K562 (cell line): ENCODE data around the gene TANC1. TPM values are rescaled to one million over a fixed set of nuclear protein-coding genes. Genes with fewer than 3 reads are reported as not detected.

Source experiments
- ATAC-seq: fragments of 200-7000 bp; cut with Tn5 transposase; 3 replicates; pipeline ENCODE4 v1.9.1; 2020; ENCODE audit warnings: moderate library complexity
- BruUV-seq: library from RNA; stranded (reverse); fragments of 400-500 nt; replicated peaks from 2 replicates; lab custom pipeline; 2021; lab: Mats Ljungman, UMichigan
- CTCF ChIA-PET: fragments of 300-600 bp; formaldehyde crosslinking; extraction: SDS; loops from one replicate; lab custom pipeline; 2021; ENCODE audit warnings: low intra/inter-chr PET ratio; lab: Yijun Ruan, JAX
- POLR2A ChIA-PET: fragments of 300-600, 350-650 bp; sonication (Branson Sonifier 250); formaldehyde crosslinking; extraction: SDS; loops from one replicate; lab custom pipeline; 2021; ENCODE audit warnings: antibody characterized with exemption, inconsistent platforms; lab: Yijun Ruan, JAX
- DNase-seq, 4 experiments: peaks; one replicate each; pipeline versions ENCODE4 v3.0.0 to v3.0.0-alpha.2; 2011 to 2018; ENCODE audit warnings: low spot score in 3 of 4, mixed read lengths in 3 of 4; ENCODE audit errors: extremely low read depth in 1 of 4
- FAIRE-seq: peaks from 2 replicates; lab custom pipeline; 2011; peaks lifted over from hg19 to GRCh38; lab: Jason Lieb, UNC
- H2AFZ ChIP-seq: 2 replicates; pipeline ENCODE4 v1.6.0; 2011; ENCODE audit warnings: low read depth, low read length, control low read depth, inconsistent platforms
- H3K27ac ChIP-seq: fragments of 200-600 bp; 3 replicates; pipeline ENCODE4 v1.8.0; 2011; ENCODE audit warnings: low read depth, mild to moderate bottlenecking, control low read depth, inconsistent platforms, low read length, moderate library complexity, mixed read lengths; ENCODE audit errors: extremely low read depth
- H3K27me3 ChIP-seq, 2 experiments: fragments of 300-600 bp in 1 of 2; 2 replicates in 1 of 2; 3 replicates in 1 of 2; pipeline versions ENCODE4 v1.6.0 to v1.8.0; 2011; ENCODE audit warnings: inconsistent platforms in 2 of 2, low read length in 2 of 2, mild to moderate bottlenecking in 1 of 2, mixed read lengths in 1 of 2, moderate library complexity in 1 of 2; ENCODE audit not compliant: control insufficient read depth in 2 of 2, insufficient read depth in 2 of 2
- H3K36me3 ChIP-seq: fragments of 300-600 bp; 3 replicates; pipeline ENCODE4 v1.8.0; 2011; ENCODE audit warnings: mild to moderate bottlenecking, low read length, inconsistent platforms; ENCODE audit not compliant: control insufficient read depth, insufficient read depth
- H3K4me1 ChIP-seq, 2 experiments: fragments of 200-600 bp in 1 of 2; replicated peaks in 1 of 2; 2 replicates in 1 of 2; 3 replicates in 1 of 2; pipeline versions ENCODE4 v1.5.1 to v1.8.0; 2011; ENCODE audit warnings: inconsistent platforms in 2 of 2, low read length in 2 of 2, mild to moderate bottlenecking in 1 of 2, mixed read lengths in 1 of 2, moderate library complexity in 1 of 2; ENCODE audit not compliant: control insufficient read depth in 2 of 2, insufficient read depth in 2 of 2
- H3K4me2 ChIP-seq: 2 replicates; pipeline ENCODE4 v1.6.1; 2011; ENCODE audit warnings: low read length, control low read depth, inconsistent platforms, mixed read lengths; ENCODE audit not compliant: insufficient read depth
- H3K4me3 ChIP-seq: fragments of 200-600 bp; sonication (generic), shearing (Covaris generic); 2 replicates; pipeline ENCODE4 v1.5.1; 2016; ENCODE audit warnings: control low read depth, inconsistent platforms
- H3K79me2 ChIP-seq: fragments of 200-600 bp; 3 replicates; pipeline ENCODE4 v1.8.0; 2011; ENCODE audit warnings: low read length, inconsistent platforms; ENCODE audit not compliant: control insufficient read depth, insufficient read depth
- H3K9ac ChIP-seq, 2 experiments: 2 replicates each; pipeline versions ENCODE4 v1.6.0 to v1.6.1; 2011; ENCODE audit warnings: low read depth in 2 of 2, low read length in 2 of 2, control low read depth in 1 of 2, inconsistent platforms in 1 of 2, mild to moderate bottlenecking in 1 of 2, mixed read lengths in 1 of 2; ENCODE audit not compliant: insufficient read depth in 1 of 2
- H3K9me1 ChIP-seq: one replicate; pipeline ENCODE4 v1.6.0; 2011; ENCODE audit warnings: inconsistent platforms, mild to moderate bottlenecking, low read length, moderate library complexity; ENCODE audit not compliant: control insufficient read depth, insufficient read depth
- H3K9me3 ChIP-seq: replicated peaks from 2 replicates; pipeline ENCODE4 v1.5.1; 2011; ENCODE audit warnings: low read depth, low read length, inconsistent platforms; ENCODE audit not compliant: control insufficient read depth, insufficient read depth
- H4K20me1 ChIP-seq: replicated peaks from 2 replicates; pipeline ENCODE4 v1.6.1; 2011; ENCODE audit warnings: low read length, inconsistent platforms, mixed read lengths; ENCODE audit not compliant: control insufficient read depth, insufficient read depth
- ATF3 ChIP-seq, 2 experiments: fragments of 450-650 bp in 1 of 2; sonication (generic) in 1 of 2; formaldehyde crosslinking in 1 of 2; IDR thresholded peaks in 1 of 2; conservative IDR thresholded peaks in 1 of 2; 2 replicates each; pipeline versions ENCODE4 v1.6.1 to v1.8.1; 2016 to 2023; ENCODE audit warnings: mild to moderate bottlenecking in 2 of 2, moderate library complexity in 2 of 2, inconsistent platforms in 1 of 2, missing genetic modification reagents in 1 of 2
- BHLHE40 ChIP-seq: IDR thresholded peaks from 2 replicates; pipeline ENCODE4 v1.6.1; 2011; ENCODE audit warnings: low read length, improper control_type of control experiment
- CBX8 ChIP-seq: fragments of 200-600 bp; sonication (generic); IDR thresholded peaks from 2 replicates; pipeline ENCODE4 v1.6.1; 2012; ENCODE audit warnings: borderline replicate concordance, mixed run types, low read depth, mild to moderate bottlenecking, moderate library complexity, mixed read lengths, low read length, control low read depth, inconsistent platforms; ENCODE audit not compliant: poor library complexity, severe bottlenecking; ENCODE audit errors: extremely low read depth
- CEBPB ChIP-seq: fragments of 450-650 bp; IDR thresholded peaks from 2 replicates; pipeline ENCODE4 v1.6.1; 2016; ENCODE audit warnings: missing genetic modification characterization, missing compliant biosample characterization
- CEBPG ChIP-seq, 3 experiments: fragments of 200-800 bp in 1 of 3; sonication (Bioruptor generic) in 1 of 3; sonication (generic) in 1 of 3; formaldehyde crosslinking in 1 of 3; IDR thresholded peaks in 2 of 3; conservative IDR thresholded peaks in 1 of 3; 2 replicates each; pipeline versions ENCODE4 v1.6.1 to v1.8.0; 2016 to 2022; ENCODE audit warnings: missing compliant biosample characterization in 2 of 3, missing genetic modification characterization in 2 of 3, mild to moderate bottlenecking in 1 of 3, missing genetic modification reagents in 1 of 3
- KDM4B ChIP-seq, 2 experiments: fragments of 450-650 bp in 1 of 2; sonication (generic) in 1 of 2; IDR thresholded peaks; 2 replicates each; pipeline ENCODE4 v1.6.1; 2016 to 2017; ENCODE audit warnings: borderline replicate concordance in 2 of 2, antibody characterized with exemption in 1 of 2, low read depth in 1 of 2, mild to moderate bottlenecking in 1 of 2
- MAFK ChIP-seq: IDR thresholded peaks from 2 replicates; pipeline ENCODE4 v1.6.1; 2011; ENCODE audit warnings: low read length, improper control_type of control experiment
- WGBS: fragments of 100-300 bp; shearing (Covaris generic); methylation state at CpG from one replicate; pipeline ENCODE4 v1.1.6; 2016; ENCODE audit warnings: low coverage, mixed read lengths; ENCODE audit not compliant: insufficient coverage; ENCODE audit errors: missing lambda C conversion rate; 5-methylcytosine and 5-hydroxymethylcytosine counted together
- in situ Hi-C: fragments of 300-500 bp; cut with MboI; formaldehyde crosslinking; loops from 4 replicates; pipeline ENCODE4 v1.15.0; 2018; ENCODE audit warnings: inconsistent platforms, mixed read lengths
- intact Hi-C: fragments of 100-400 bp; cut with micrococcal nuclease; formaldehyde crosslinking; loops from 2 replicates; pipeline ENCODE4 v1.14.2; 2022
- polyA plus RNA-seq, 8 experiments: library from polyadenylated mRNA; depleted of rRNA in 4 of 8; stranded (reverse) in 5 of 8; unstranded in 3 of 8; fragments of >200 nt; fragmentation: Nextera tagmentation in 2 of 8; fragmentation: Illumina TruSeq in 1 of 8; extraction: Ambion mirVana in 2 of 8; extraction: Trizol in 1 of 8; gene quantifications; 2 replicates each; pipeline versions ENCODE4 v1.2.1 to v1.2.3, GENCODE V29; 2011 to 2014; ENCODE audit warnings: inconsistent platforms in 1 of 8, missing spikeins in 1 of 8
- total RNA-seq, 7 experiments: library from RNA; depleted of rRNA in 6 of 7; stranded (reverse); fragments of >200 nt in 6 of 7; fragmentation: Illumina TruSeq in 2 of 7; extraction: Trizol in 2 of 7; gene quantifications; 2 replicates each; pipeline versions ENCODE4 v1.2.1 to v1.2.3, GENCODE V29; 2011 to 2021; ENCODE audit warnings: low replicate concordance in 1 of 7
- TF ChIP-seq, protein P1 (sequence below): fragments of 450-650 bp; IDR thresholded peaks from 2 replicates; pipeline ENCODE4 v1.7.0; 2016; ENCODE audit warnings: borderline replicate concordance
- TF ChIP-seq, protein P2 (sequence below): fragments of 450-650 bp; IDR thresholded peaks from 2 replicates; pipeline ENCODE4 v1.6.1; 2016

TANC1 gene
- total and polyA plus RNA-seq, 9 of the 15 experiments (the other 6 are each of a cell fraction or from before 2014, with no cell fraction given) = under 0.01 to 0.20 (median 0.07) TPM; not detected in 1

DNA sequence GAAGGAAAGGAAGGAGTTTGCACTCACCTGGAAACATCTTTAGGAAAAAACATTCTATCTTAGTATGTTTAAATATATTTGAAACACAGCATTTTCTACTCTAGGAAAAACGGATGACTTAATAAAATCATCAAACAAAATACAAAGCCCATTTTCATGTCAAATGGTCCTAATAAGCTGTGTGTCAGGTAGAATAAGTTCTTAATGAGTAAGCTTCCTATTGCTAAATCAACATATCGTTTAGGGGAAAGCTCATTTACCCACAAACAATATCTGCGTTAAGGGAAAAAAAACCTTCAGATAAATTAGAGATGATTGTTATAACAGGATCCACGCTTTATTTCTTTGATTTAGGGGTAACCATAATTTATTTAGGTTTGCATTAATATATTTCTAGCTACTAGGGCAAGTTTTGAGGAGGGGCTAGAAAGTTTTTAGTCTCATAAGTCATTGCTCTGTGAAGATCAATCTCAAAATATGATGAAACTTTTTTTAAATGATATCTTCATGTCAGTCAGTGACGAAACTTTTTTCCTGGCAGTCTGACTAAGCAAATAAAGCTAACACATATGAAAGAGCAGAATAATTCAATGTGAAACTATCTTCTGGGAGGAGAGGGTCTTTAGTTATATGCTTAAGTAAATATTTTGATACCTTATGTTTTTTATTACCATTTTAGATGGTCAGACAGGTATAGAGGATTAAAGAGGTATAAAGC lies 170.9 kb downstream of the TANC1 start:
- CTCF ChIA-PET = no interaction called here
- ATAC-seq (no peak), DNase-seq (no peak), FAIRE-seq (no peak)
- in situ Hi-C loops = no loop called here
- TF ChIP-seq CEBPB (tag) = peak; percentile 72
- TF ChIP-seq BHLHE40 = no peak
- TF ChIP-seq, protein P1, sequence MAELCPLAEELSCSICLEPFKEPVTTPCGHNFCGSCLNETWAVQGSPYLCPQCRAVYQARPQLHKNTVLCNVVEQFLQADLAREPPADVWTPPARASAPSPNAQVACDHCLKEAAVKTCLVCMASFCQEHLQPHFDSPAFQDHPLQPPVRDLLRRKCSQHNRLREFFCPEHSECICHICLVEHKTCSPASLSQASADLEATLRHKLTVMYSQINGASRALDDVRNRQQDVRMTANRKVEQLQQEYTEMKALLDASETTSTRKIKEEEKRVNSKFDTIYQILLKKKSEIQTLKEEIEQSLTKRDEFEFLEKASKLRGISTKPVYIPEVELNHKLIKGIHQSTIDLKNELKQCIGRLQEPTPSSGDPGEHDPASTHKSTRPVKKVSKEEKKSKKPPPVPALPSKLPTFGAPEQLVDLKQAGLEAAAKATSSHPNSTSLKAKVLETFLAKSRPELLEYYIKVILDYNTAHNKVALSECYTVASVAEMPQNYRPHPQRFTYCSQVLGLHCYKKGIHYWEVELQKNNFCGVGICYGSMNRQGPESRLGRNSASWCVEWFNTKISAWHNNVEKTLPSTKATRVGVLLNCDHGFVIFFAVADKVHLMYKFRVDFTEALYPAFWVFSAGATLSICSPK = no peak
- TF ChIP-seq ATF3 (IDR thresholded peaks at IDR 0.05) = peak; percentile 80
- TF ChIP-seq ATF3 (CRISPR knock-in tag; conservative IDR thresholded peaks at IDR 0.05) = no peak
- TF ChIP-seq MAFK = 0 out of 2 replicates have a peak, but pooled peaks have one; percentile 9
- no peak for TF ChIP-seq KDM4B (IDR thresholded peaks at IDR 0.05; ENCODE audit: borderline replicate concordance in 2 of 2, low read depth in 1 of 2)
- TF ChIP-seq, protein P2, sequence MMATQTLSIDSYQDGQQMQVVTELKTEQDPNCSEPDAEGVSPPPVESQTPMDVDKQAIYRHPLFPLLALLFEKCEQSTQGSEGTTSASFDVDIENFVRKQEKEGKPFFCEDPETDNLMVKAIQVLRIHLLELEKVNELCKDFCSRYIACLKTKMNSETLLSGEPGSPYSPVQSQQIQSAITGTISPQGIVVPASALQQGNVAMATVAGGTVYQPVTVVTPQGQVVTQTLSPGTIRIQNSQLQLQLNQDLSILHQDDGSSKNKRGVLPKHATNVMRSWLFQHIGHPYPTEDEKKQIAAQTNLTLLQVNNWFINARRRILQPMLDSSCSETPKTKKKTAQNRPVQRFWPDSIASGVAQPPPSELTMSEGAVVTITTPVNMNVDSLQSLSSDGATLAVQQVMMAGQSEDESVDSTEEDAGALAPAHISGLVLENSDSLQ = peak; percentile 38; the same call in 1 of the 2 replicates
- TF ChIP-seq CBX8 = peak; percentile 66
- TF ChIP-seq CEBPG (CRISPR knock-in tag; IDR thresholded peaks at IDR 0.05) = no peak
- TF ChIP-seq CEBPG (tag; conservative IDR thresholded peaks at IDR 0.05 in 1 of 2, IDR thresholded peaks at IDR 0.05 in 1 of 2) = peak; percentile 61 to 80
- Histone ChIP-seq H2AFZ (no peak overlapping the region), H3K4me3 (no peak overlapping the region), H4K20me1 (no peaks in the 10 kb centered on the region), H3K9me1 (no peaks in the 10 kb centered on the region), H3K9ac (no peak overlapping the region), H3K79me2 (no peaks in the 10 kb centered on the region), H3K36me3 (no peaks in the 10 kb centered on the region), H3K4me1 (peaks cover 7 to 18% of the 10 kb centered on the region in 2 experiments), H3K27me3 (no peaks in the 10 kb centered on the region; a peak in 1 of 5 replicates), H3K9me3 (no peaks in the 10 kb centered on the region), H3K27ac (no peak overlapping the region), H3K4me2 (no peak overlapping the region)
- intact Hi-C loops = no loop called here
- no TSS peak for BruUV-seq
- 26% methylated on average over 5 of the region's 5 CpGs for WGBS
- POLR2A ChIA-PET = interaction anchor here (0.5 to 2.9 kb wide), 9 partner anchors 8 to 499 kb away, joined by 3 to 13 read pairs (median 4); no protein-coding TSS in a partner anchor
